Endometrium (tissue), 2 donors: ENCODE data around the gene LMAN1.

ENCODE experiments used
- FAIRE-seq: peaks from 2 replicates; lab custom pipeline; 2012; peaks lifted over from hg19 to GRCh38; lab: Jason Lieb, UNC
- donor health status: control.
- donor health status: control.

LMAN1 gene

GRCh38 chr18:59358712-59359575 lies at the start of gene LMAN1:
LMAN1 (minus strand) TSS chr18:59359265; CDS start chr18:59359244, 21 bp downstream.
- no peak for FAIRE-seq

- FAIRE-seq: peak; percentile 15
These were observed 43.5 kb upstream of the LMAN1 start for GRCh38 chr18:59402432-59403090.

GRCh38 chr18:59400407-59400806 lies 41.3 kb upstream of the LMAN1 start:
- no peak for FAIRE-seq

GRCh38 chr18:59395226-59396175 lies 36.4 kb upstream of the LMAN1 start:
- FAIRE-seq: no peak

- no peak for FAIRE-seq
These were observed 34.3 kb upstream of the LMAN1 start for GRCh38 chr18:59393381-59393780.

- FAIRE-seq: no peak
These were observed 29.8 kb upstream of the LMAN1 start for GRCh38 chr18:59388817-59389216.

GRCh38 chr18:59387687-59388565 lies 28.9 kb upstream of the LMAN1 start:
- FAIRE-seq: no peak

- no peak for FAIRE-seq
These were observed 28.0 kb upstream of the LMAN1 start for GRCh38 chr18:59386909-59387686.

- FAIRE-seq: no peak
These were observed 26.1 kb upstream of the LMAN1 start for GRCh38 chr18:59385191-59385590.

- no peak for FAIRE-seq
These were observed 24.8 kb upstream of the LMAN1 start for GRCh38 chr18:59383851-59384250.

GRCh38 chr18:59382383-59382782 lies 23.3 kb upstream of the LMAN1 start:
- FAIRE-seq: no peak

GRCh38 chr18:59381949-59382348 lies 22.9 kb upstream of the LMAN1 start:
- FAIRE-seq: no peak

- FAIRE-seq: no peak
These were observed 21.6 kb upstream of the LMAN1 start for GRCh38 chr18:59380706-59381105.

GRCh38 chr18:59379772-59380522 lies 20.9 kb upstream of the LMAN1 start:
- no peak for FAIRE-seq

- no peak for FAIRE-seq
These were observed 18.7 kb upstream of the LMAN1 start for GRCh38 chr18:59377613-59378337.

GRCh38 chr18:59376351-59376935 lies 17.4 kb upstream of the LMAN1 start:
- no peak for FAIRE-seq

- FAIRE-seq: no peak
These were observed 15.1 kb upstream of the LMAN1 start for GRCh38 chr18:59374128-59374527.

- no peak for FAIRE-seq
These were observed 13.9 kb upstream of the LMAN1 start for GRCh38 chr18:59372975-59373374.

GRCh38 chr18:59360381-59360780 lies 1.3 kb upstream of the LMAN1 start:
- FAIRE-seq: no peak
